D721Med (cell line): Measurements from ENCODE around the gene LAMA5.

Experiments
- DNase-seq: peaks from one replicate; pipeline ENCODE4 v3.0.0; 2011; ENCODE audit warnings: low spot score; ENCODE audit not compliant: insufficient read length
- FAIRE-seq: peaks from 2 replicates; lab custom pipeline; 2011; peaks lifted over from hg19 to GRCh38; lab: Jason Lieb, UNC
- CTCF ChIP-seq: IDR thresholded peaks from 2 replicates; pipeline ENCODE4 v1.5.1; 2012; ENCODE audit warnings: mild to moderate bottlenecking, control low read depth; ENCODE audit not compliant: insufficient read depth; ENCODE audit errors: missing control alignments

LAMA5 gene

GRCh38 chr20:62337558-62338293 lies 29.4 kb downstream of the LAMA5 start:
- FAIRE-seq (no peak), DNase-seq (no peak)
- TF ChIP-seq CTCF, result no peak

GRCh38 chr20:62336775-62337557 lies 30.1 kb downstream of the LAMA5 start:
- DNase-seq, result no peak
- no peak for TF ChIP-seq CTCF
- no peak for FAIRE-seq

GRCh38 chr20:62336329-62336728 lies 30.8 kb downstream of the LAMA5 start:
- no peak for TF ChIP-seq CTCF
- DNase-seq (no peak), FAIRE-seq (no peak)

GRCh38 chr20:62335532-62335931 lies 31.6 kb downstream of the LAMA5 start:
- DNase-seq (no peak), FAIRE-seq (no peak)

GRCh38 chr20:62334881-62335280 lies 32.2 kb downstream of the LAMA5 start:
- TF ChIP-seq CTCF, result no peak
- FAIRE-seq (no peak), DNase-seq (no peak)

More at GRCh38 chr20:62335532-62335931, 31.6 kb downstream of the LAMA5 start:
- no peak for TF ChIP-seq CTCF

- DNase-seq, result no peak
- FAIRE-seq, result no peak
- TF ChIP-seq CTCF, result no peak
These were observed 33.1 kb downstream of the LAMA5 start for GRCh38 chr20:62333820-62334595.
